ENCODE measurements around the gene S100P. TPM values are rescaled to one million over a fixed set of nuclear protein-coding genes. Genes with fewer than 3 reads are reported as not detected.

Gene S100P
- total RNA-seq, 4 donors from 2014 or later: 7.5 to 7.8 TPM; not detected in 2

DNA sequence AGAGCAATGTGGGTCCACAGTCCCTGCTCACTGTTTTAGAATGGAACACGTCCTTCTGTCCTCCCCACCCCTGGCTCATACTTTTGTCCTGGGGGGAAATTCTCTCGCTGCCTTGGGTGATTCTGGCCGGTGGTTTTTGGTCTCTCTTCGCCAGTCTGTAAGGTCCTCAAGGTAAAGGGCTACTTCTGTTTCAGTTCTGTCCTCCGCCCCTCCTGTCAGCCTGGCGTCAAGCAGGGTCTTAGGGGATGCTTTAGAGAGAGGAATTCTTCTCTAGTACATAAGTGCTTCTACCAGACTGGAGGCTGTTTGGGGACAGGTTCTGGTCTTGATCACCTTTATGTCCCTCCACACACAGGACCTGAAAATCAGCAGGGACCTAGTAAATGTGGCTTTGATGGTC, 16.6 kb downstream of the S100P start:
- Histone ChIP-seq H3K4me1 (peaks cover 25 to 43% (median 29%) of the 10 kb centered on the region in 4 donors), H3K4me3 (peak overlapping the region in 3 of 4 donors; percentile 71 to 82 (median 77)), H3K36me3 (no peaks in the 10 kb centered on the region), H3K27ac (peak overlapping the region; percentile 83 to 92 (median 90)), H3K9me3 (no peaks in the 10 kb centered on the region), H3K27me3 (no peaks in the 10 kb centered on the region)
- DNase-seq: no peak
- TF ChIP-seq EP300 (IDR thresholded peaks at IDR 0.05; ENCODE audit: low read depth) (no peak), POLR2AphosphoS5 (IDR thresholded peaks at IDR 0.05) (no peak), POLR2A (IDR thresholded peaks at IDR 0.05) (no peak)
- TF ChIP-seq, protein P1, sequence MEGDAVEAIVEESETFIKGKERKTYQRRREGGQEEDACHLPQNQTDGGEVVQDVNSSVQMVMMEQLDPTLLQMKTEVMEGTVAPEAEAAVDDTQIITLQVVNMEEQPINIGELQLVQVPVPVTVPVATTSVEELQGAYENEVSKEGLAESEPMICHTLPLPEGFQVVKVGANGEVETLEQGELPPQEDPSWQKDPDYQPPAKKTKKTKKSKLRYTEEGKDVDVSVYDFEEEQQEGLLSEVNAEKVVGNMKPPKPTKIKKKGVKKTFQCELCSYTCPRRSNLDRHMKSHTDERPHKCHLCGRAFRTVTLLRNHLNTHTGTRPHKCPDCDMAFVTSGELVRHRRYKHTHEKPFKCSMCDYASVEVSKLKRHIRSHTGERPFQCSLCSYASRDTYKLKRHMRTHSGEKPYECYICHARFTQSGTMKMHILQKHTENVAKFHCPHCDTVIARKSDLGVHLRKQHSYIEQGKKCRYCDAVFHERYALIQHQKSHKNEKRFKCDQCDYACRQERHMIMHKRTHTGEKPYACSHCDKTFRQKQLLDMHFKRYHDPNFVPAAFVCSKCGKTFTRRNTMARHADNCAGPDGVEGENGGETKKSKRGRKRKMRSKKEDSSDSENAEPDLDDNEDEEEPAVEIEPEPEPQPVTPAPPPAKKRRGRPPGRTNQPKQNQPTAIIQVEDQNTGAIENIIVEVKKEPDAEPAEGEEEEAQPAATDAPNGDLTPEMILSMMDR (IDR thresholded peaks at IDR 0.05): no peak
- in situ Hi-C loops (cut with MboI; ENCODE audit: low pct_ligation_motif_present in 1 of 4, low pct_unique_long_range_greater_than_20kb in 1 of 4, low sequenced_read_pairs in 3 of 4): loop anchor here in 3 of 4 donors (5.0 to 25.0 kb wide), 4 partner anchors 33 to 365 kb away; partner anchors contain the start of gene GRPEL1 (in 1 of the 3)
- intact Hi-C loops (cut with DNase I; ENCODE audit: low total_unique reads): loop anchor here (10.0 kb wide), 1 partner anchor 195 kb away; the partner anchor contains the start of gene TBC1D14
- 13% methylated on average over 6 of the region's 6 CpGs; no CpG with 5 or more reads in 1 of the 2 donors for WGBS, 2 donors (ENCODE audit: low coverage in 1 of 2)

DNA sequence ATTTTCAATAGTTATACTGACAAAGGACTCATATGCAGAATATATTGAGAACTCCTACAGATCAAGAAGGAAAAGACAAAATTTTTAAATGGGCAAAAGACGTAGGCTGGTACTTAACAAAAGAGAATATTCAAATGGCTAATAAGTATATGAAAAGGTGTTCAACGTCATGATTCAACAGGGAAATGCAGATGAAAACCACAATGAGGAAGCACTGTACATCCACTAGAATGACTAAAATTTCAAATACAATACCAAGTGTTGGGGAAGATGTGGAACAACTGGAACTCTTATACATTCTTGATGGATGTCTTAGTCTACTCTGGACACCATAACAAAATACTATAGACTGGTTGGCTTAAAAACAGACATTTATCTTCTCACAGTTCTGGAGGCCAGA, 17.3 kb downstream of the S100P start:
- no peak overlapping the region for H3K27ac ChIP-seq
- H3K4me3 ChIP-seq: no peak overlapping the region
- H3K9me3 ChIP-seq: no peaks in the 10 kb centered on the region
- intact Hi-C loops (cut with DNase I; ENCODE audit: low total_unique reads) (loop anchor here (10.0 kb wide), 1 partner anchor 194 kb away; the partner anchor contains the start of gene TBC1D14), in situ Hi-C loops (cut with MboI; ENCODE audit: low pct_ligation_motif_present in 1 of 4, low pct_unique_long_range_greater_than_20kb in 1 of 4, low sequenced_read_pairs in 3 of 4) (loop anchor here in 3 of 4 donors (5.0 to 25.0 kb wide), 4 partner anchors 34 to 364 kb away; partner anchors contain the start of gene GRPEL1 (in 1 of the 3))
- DNase-seq: no peak
- no peaks in the 10 kb centered on the region for H3K36me3 ChIP-seq
- no peaks in the 10 kb centered on the region for H3K27me3 ChIP-seq
- WGBS, 2 donors (ENCODE audit: low coverage in 1 of 2): 70 to 75% methylated on average over 2 of the region's 2 CpGs
- peaks cover 25 to 40% (median 29%) of the 10 kb centered on the region in 4 donors for H3K4me1 ChIP-seq
- no peak for TF ChIP-seq POLR2AphosphoS5 (IDR thresholded peaks at IDR 0.05)
- TF ChIP-seq, protein P1 (IDR thresholded peaks at IDR 0.05): no peak

DNA sequence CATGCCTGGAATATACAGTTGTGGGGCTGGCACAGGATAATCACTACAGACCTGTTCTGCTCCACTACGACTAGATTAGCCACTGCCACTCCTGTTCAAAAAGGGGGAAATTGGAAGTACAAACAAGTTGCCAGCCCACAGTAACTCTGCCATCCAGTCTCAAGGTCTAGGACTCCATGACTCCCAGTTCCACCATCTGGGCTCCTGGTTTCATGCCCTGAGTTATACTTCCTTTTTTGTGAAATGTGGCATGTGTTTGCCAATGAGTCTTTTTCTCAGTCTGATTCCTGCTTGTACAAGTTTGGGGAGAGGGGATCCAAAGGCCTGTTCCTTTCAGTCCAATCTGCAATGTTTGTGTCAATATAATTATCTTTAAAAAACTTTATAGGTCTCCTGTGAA, 21.3 kb downstream of the S100P start:
- intact Hi-C loops (cut with DNase I; ENCODE audit: low total_unique reads) (loop anchor here (10.0 kb wide), 1 partner anchor 190 kb away; the partner anchor contains the start of gene TBC1D14), in situ Hi-C loops (cut with MboI; ENCODE audit: low pct_ligation_motif_present in 1 of 4, low pct_unique_long_range_greater_than_20kb in 1 of 4, low sequenced_read_pairs in 3 of 4) (loop anchor here in 3 of 4 donors (5.0 to 25.0 kb wide), 5 partner anchors 38 to 360 kb away; partner anchors contain the start of gene GRPEL1 (in 1 of the 3))
- H3K36me3 ChIP-seq: no peaks in the 10 kb centered on the region
- H3K27ac ChIP-seq: no peak overlapping the region
- H3K9me3 ChIP-seq: no peaks in the 10 kb centered on the region
- H3K4me1 ChIP-seq: peaks cover 3 to 26% (median 15%) of the 10 kb centered on the region in 4 donors
- no peak for TF ChIP-seq POLR2A (IDR thresholded peaks at IDR 0.05)
- TF ChIP-seq EP300 (IDR thresholded peaks at IDR 0.05; ENCODE audit: low read depth): no peak
- TF ChIP-seq, protein P1 (IDR thresholded peaks at IDR 0.05): no peak
- TF ChIP-seq POLR2AphosphoS5 (IDR thresholded peaks at IDR 0.05): no peak
- no peaks in the 10 kb centered on the region for H3K27me3 ChIP-seq
- 80 to 86% methylated on average over 1 of the region's 1 CpG for WGBS, 2 donors (ENCODE audit: low coverage in 1 of 2)
- H3K4me3 ChIP-seq: no peak overlapping the region
- no peak for DNase-seq

DNA sequence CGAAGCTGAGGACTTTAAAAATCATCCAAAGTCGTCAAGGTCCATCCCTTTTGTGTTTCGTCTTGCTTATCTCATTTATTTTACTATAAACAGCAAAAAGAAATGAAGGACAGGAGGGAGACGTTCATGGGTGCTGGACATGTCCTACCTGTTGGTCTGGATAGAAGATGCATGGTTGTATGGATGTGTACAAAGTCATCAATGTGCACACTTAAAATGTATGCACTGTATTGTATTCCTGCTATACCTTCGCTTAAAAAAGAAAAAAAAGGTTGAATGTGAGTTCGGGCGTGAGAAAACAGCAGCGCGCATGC, 22.0 kb downstream of the S100P start:
- in situ Hi-C loops (cut with MboI; ENCODE audit: low pct_ligation_motif_present in 1 of 4, low pct_unique_long_range_greater_than_20kb in 1 of 4, low sequenced_read_pairs in 3 of 4) (loop anchor here in 3 of 4 donors (5.0 to 25.0 kb wide), 4 partner anchors 162 to 359 kb away; partner anchors contain the start of gene GRPEL1 (in 1 of the 3)), intact Hi-C loops (cut with DNase I; ENCODE audit: low total_unique reads) (loop anchor here (10.0 kb wide), 1 partner anchor 189 kb away; the partner anchor contains the start of gene TBC1D14)
- 6 to 9% methylated on average over 9 of the region's 9 CpGs for WGBS, 2 donors (ENCODE audit: low coverage in 1 of 2)
- Histone ChIP-seq H3K27me3 (no peaks in the 10 kb centered on the region), H3K4me3 (peak overlapping the region in 3 of 4 donors; percentile 69 to 84 (median 78)), H3K36me3 (no peaks in the 10 kb centered on the region), H3K4me1 (peaks cover 4 to 26% (median 12%) of the 10 kb centered on the region in 4 donors), H3K27ac (peak overlapping the region; percentile 92 to 94 (median 93)), H3K9me3 (no peaks in the 10 kb centered on the region)
- DNase-seq: no peak
- TF ChIP-seq POLR2AphosphoS5 (IDR thresholded peaks at IDR 0.05) (no peak), EP300 (IDR thresholded peaks at IDR 0.05; ENCODE audit: low read depth) (no peak), POLR2A (IDR thresholded peaks at IDR 0.05) (no peak)
- TF ChIP-seq, protein P1 (IDR thresholded peaks at IDR 0.05): no peak

Measured in transverse colon (tissue), 4 donors.